Measurements from ENCODE around the gene YKT6. TPM values are rescaled to one million over a fixed set of nuclear protein-coding genes. Genes with fewer than 3 reads are reported as not detected.

The YKT6 gene
- total RNA-seq, 1 donor from 2014 or later = 58.7 TPM

- Histone ChIP-seq H3K4me3 (no peak overlapping the region), H3K27me3 (ENCODE audit: low read depth) (peaks cover 17% of the 10 kb centered on the region), H3K4me1 (no peaks in the 10 kb centered on the region), H3K27ac (no peak overlapping the region), H3K36me3 (no peaks in the 10 kb centered on the region), H3K9me3 (no peaks in the 10 kb centered on the region)
- no peak for DNase-seq
- TF ChIP-seq, protein P1, sequence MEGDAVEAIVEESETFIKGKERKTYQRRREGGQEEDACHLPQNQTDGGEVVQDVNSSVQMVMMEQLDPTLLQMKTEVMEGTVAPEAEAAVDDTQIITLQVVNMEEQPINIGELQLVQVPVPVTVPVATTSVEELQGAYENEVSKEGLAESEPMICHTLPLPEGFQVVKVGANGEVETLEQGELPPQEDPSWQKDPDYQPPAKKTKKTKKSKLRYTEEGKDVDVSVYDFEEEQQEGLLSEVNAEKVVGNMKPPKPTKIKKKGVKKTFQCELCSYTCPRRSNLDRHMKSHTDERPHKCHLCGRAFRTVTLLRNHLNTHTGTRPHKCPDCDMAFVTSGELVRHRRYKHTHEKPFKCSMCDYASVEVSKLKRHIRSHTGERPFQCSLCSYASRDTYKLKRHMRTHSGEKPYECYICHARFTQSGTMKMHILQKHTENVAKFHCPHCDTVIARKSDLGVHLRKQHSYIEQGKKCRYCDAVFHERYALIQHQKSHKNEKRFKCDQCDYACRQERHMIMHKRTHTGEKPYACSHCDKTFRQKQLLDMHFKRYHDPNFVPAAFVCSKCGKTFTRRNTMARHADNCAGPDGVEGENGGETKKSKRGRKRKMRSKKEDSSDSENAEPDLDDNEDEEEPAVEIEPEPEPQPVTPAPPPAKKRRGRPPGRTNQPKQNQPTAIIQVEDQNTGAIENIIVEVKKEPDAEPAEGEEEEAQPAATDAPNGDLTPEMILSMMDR (IDR thresholded peaks at IDR 0.05) = no peak
- intact Hi-C loops (cut with DNase I) = no loop called here
- no peak for ATAC-seq
Measured at GRCh38 chr7:44175730-44176129, 25.0 kb upstream of the YKT6 start.

DNA sequence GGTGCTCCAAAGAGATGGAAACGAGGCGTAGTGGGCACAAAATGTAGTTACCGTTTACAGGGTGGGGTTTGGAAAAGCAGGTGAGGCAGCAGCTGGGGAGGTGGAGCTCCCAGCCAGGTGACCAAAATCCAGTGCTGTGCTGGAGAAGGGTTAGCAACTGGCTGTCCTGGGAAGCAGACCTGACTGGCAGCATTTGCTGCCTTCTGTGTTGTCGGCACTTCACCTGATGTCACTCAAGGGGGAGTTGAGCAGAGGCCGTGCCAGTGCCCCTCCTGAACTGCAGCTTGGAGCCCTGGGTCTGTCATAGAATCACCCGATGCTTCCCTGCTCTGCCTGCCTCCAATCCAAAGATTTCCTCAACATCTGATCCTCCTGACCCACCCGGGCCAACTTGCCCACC lies 24.3 kb upstream of the YKT6 start:
- H3K36me3 ChIP-seq = no peaks in the 10 kb centered on the region
- no peaks in the 10 kb centered on the region for H3K9me3 ChIP-seq
- DNase-seq (no peak), ATAC-seq (no peak)
- peaks cover 17% of the 10 kb centered on the region for H3K27me3 ChIP-seq (ENCODE audit: low read depth)
- TF ChIP-seq, protein P1 (IDR thresholded peaks at IDR 0.05) = no peak
- intact Hi-C loops (cut with DNase I) = no loop called here
- H3K27ac ChIP-seq = no peak overlapping the region
- no peaks in the 10 kb centered on the region for H3K4me1 ChIP-seq
- H3K4me3 ChIP-seq = no peak overlapping the region

DNA sequence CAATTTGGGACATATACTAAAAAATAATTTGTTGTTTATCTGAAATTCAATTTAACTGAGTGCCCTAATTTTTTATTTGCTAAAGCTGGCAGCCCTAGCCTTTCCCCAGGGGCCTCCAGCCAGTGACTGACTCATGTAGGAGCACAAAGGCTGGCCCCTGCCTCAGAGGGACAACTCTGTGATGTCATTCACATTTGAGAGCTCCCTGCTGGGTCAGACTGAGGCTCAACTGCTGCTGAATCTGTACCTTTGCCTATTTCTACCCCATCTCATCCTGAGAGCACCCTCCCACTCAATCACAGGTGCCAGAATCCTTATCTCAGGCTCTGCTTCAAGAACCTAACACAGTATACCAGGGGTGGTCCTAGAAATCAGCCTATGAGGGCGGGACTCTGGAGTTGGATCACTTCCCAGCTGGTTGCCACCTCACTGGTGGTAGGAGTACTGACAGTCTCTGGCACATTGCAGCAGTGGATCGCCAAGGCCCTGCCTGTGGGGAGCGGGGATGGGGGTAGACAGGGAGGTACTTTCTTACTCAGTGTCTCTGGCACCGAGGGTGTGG lies 23.1 kb upstream of the YKT6 start:
- Histone ChIP-seq H3K36me3 (no peaks in the 10 kb centered on the region), H3K4me3 (no peak overlapping the region), H3K9me3 (peaks cover 3% of the 10 kb centered on the region), H3K27ac (no peak overlapping the region), H3K4me1 (no peaks in the 10 kb centered on the region), H3K27me3 (ENCODE audit: low read depth) (peaks cover 17% of the 10 kb centered on the region)
- intact Hi-C loops (cut with DNase I) = no loop called here
- DNase-seq (no peak), ATAC-seq (no peak)
- TF ChIP-seq, protein P1 (IDR thresholded peaks at IDR 0.05) = no peak

- Histone ChIP-seq H3K4me3 (no peak overlapping the region), H3K9me3 (peaks cover 5% of the 10 kb centered on the region), H3K27me3 (ENCODE audit: low read depth) (peaks cover 17% of the 10 kb centered on the region), H3K36me3 (no peaks in the 10 kb centered on the region), H3K27ac (no peak overlapping the region), H3K4me1 (no peaks in the 10 kb centered on the region)
- TF ChIP-seq, protein P1 (IDR thresholded peaks at IDR 0.05) = no peak
- intact Hi-C loops (cut with DNase I) = no loop called here
- ATAC-seq (no peak), DNase-seq (no peak)
Measured at GRCh38 chr7:44180631-44181030, 20.1 kb upstream of the YKT6 start.

DNA sequence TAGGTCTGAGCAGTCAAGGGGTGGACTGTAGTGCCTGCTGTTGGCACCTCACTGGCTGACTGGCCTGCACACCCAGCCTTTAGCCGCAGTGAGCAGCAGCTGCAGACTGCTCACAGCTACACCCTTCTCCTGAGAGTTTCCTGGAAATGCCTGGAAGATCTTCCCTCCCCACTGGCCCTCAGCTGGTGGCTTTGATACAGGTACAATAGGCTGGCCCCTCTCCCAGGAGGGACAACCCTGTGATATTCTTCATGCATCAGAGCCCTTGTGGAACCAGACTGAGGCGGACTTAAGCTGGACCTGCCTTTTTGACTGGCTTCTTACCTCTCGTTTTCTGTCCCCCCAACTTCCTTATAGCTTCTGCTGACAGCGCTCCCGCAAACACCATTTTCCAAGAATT lies 18.0 kb upstream of the YKT6 start:
- DNase-seq (no peak), ATAC-seq (no peak)
- Histone ChIP-seq H3K27me3 (ENCODE audit: low read depth) (peaks cover 3% of the 10 kb centered on the region), H3K4me1 (no peaks in the 10 kb centered on the region), H3K4me3 (no peak overlapping the region), H3K9me3 (peaks cover 5% of the 10 kb centered on the region), H3K36me3 (no peaks in the 10 kb centered on the region), H3K27ac (no peak overlapping the region)
- TF ChIP-seq, protein P1 (IDR thresholded peaks at IDR 0.05) = no peak
- intact Hi-C loops (cut with DNase I) = no loop called here

Measured in lower lobe of right lung (tissue), 2 donors.